SK-N-MC (cell line): ENCODE data around the gene TYR.
"Not testable (repeated sequence)": the region's sequence is repeated elsewhere in the genome, so short reads cannot be mapped to it uniquely, and the experiment has no call there.

Source experiments
- DNase-seq: peaks from one replicate; pipeline ENCODE4 v3.0.0-alpha.2; 2011; ENCODE audit warnings: low read depth, low spot score
- H3K27ac ChIP-seq: fragments of 200-600 bp; sonication (generic); 2 replicates; pipeline ENCODE4 v1.5.1; 2016; ENCODE audit warnings: mixed run types
- H3K36me3 ChIP-seq: fragments of 200-600 bp; sonication (generic); 2 replicates; pipeline ENCODE4 v1.6.1; 2017; ENCODE audit warnings: antibody characterized with exemption, low read length, mixed read lengths; ENCODE audit not compliant: insufficient read depth
- H3K4me3 ChIP-seq: fragments of 200-600 bp; sonication (generic); 2 replicates; pipeline ENCODE4 v1.5.1; 2016
- H3K9ac ChIP-seq: fragments of 200-600 bp; sonication (generic); 2 replicates; pipeline ENCODE4 v1.8.0; 2017; ENCODE audit warnings: mixed run types, mixed read lengths; ENCODE audit not compliant: insufficient read length
- H3K9me3 ChIP-seq: fragments of 200-600 bp; sonication (generic); 2 replicates; pipeline ENCODE4 v1.6.1; 2017; ENCODE audit warnings: low read depth, mild to moderate bottlenecking, antibody characterized with exemption, low read length, moderate library complexity, mixed read lengths
- EZH2 ChIP-seq: fragments of 200-600 bp; sonication (generic); IDR thresholded peaks from one replicate; pipeline ENCODE4 v1.6.1; 2017; ENCODE audit warnings: antibody characterized with exemption
- FOXP2 ChIP-seq: optimal IDR thresholded peaks from 2 replicates; pipeline ENCODE3; 2011; ENCODE audit warnings: mild to moderate bottlenecking, moderate library complexity; ENCODE audit not compliant: insufficient read depth; ENCODE audit errors: extremely low read length, control extremely low read depth
- POLR2AphosphoS5 ChIP-seq: IDR thresholded peaks from 2 replicates; pipeline ENCODE4 v1.6.1; 2012; ENCODE audit warnings: mild to moderate bottlenecking, low read depth, low read length, borderline replicate concordance

The TYR gene

GRCh38 chr11:89321401-89321800 lies 143.7 kb downstream of the TYR start:
- no peak overlapping the region for H3K27ac ChIP-seq
- DNase-seq = no peak
- no peaks in the 10 kb centered on the region for H3K9me3 ChIP-seq
- TF ChIP-seq EZH2 (no peak), FOXP2 (no peak), POLR2AphosphoS5 (no peak)
- no peak overlapping the region for H3K4me3 ChIP-seq
- H3K36me3 ChIP-seq = no peaks in the 10 kb centered on the region
- no peak overlapping the region for H3K9ac ChIP-seq

GRCh38 chr11:89327885-89328284 lies 150.2 kb downstream of the TYR start:
- no peaks in the 10 kb centered on the region for H3K9me3 ChIP-seq
- H3K9ac ChIP-seq = peak overlapping the region; percentile 15
- no peak overlapping the region for H3K27ac ChIP-seq
- TF ChIP-seq FOXP2 = no peak
- peak; percentile 22 for DNase-seq
- no peaks in the 10 kb centered on the region for H3K36me3 ChIP-seq
- H3K4me3 ChIP-seq = peak overlapping the region; percentile 63

- not testable (repeated sequence) for H3K27ac ChIP-seq, DNase-seq, H3K9ac ChIP-seq, H3K9me3 ChIP-seq, H3K4me3 ChIP-seq, H3K36me3 ChIP-seq
These were observed 154.3 kb downstream of the TYR start for GRCh38 chr11:89331940-89332339.

- H3K9me3 ChIP-seq, H3K36me3 ChIP-seq, H3K4me3 ChIP-seq, H3K27ac ChIP-seq, H3K9ac ChIP-seq, DNase-seq: not testable (repeated sequence)
These were observed 156.0 kb downstream of the TYR start for GRCh38 chr11:89333704-89334103.

GRCh38 chr11:89337100-89337650 lies 159.5 kb downstream of the TYR start:
- not testable (repeated sequence) for H3K9ac ChIP-seq, H3K9me3 ChIP-seq, H3K36me3 ChIP-seq, H3K27ac ChIP-seq, DNase-seq, H3K4me3 ChIP-seq

- not testable (repeated sequence) for H3K4me3 ChIP-seq, H3K9ac ChIP-seq, DNase-seq, H3K36me3 ChIP-seq, H3K9me3 ChIP-seq, H3K27ac ChIP-seq
These were observed 160.4 kb downstream of the TYR start for GRCh38 chr11:89338073-89338472.

GRCh38 chr11:89340450-89340849 lies 162.8 kb downstream of the TYR start:
- DNase-seq, H3K27ac ChIP-seq, H3K9ac ChIP-seq, H3K9me3 ChIP-seq, H3K36me3 ChIP-seq, H3K4me3 ChIP-seq: not testable (repeated sequence)

GRCh38 chr11:89342880-89343572 lies 165.4 kb downstream of the TYR start:
- DNase-seq, H3K9me3 ChIP-seq, H3K36me3 ChIP-seq, H3K9ac ChIP-seq, H3K27ac ChIP-seq, H3K4me3 ChIP-seq: not testable (repeated sequence)
